ENCODE measurements around the gene ADH1A. TPM values are rescaled to one million over a fixed set of nuclear protein-coding genes. Genes with fewer than 3 reads are reported as not detected.
"Not testable (repeated sequence)": the region's sequence is repeated elsewhere in the genome, so short reads cannot be mapped to it uniquely, and the experiment has no call there.

The ADH1A gene
- total and polyA plus RNA-seq, 9 of the 15 experiments (the other 6 are each of a cell fraction or from before 2014, with no cell fraction given), result not detected

DNA sequence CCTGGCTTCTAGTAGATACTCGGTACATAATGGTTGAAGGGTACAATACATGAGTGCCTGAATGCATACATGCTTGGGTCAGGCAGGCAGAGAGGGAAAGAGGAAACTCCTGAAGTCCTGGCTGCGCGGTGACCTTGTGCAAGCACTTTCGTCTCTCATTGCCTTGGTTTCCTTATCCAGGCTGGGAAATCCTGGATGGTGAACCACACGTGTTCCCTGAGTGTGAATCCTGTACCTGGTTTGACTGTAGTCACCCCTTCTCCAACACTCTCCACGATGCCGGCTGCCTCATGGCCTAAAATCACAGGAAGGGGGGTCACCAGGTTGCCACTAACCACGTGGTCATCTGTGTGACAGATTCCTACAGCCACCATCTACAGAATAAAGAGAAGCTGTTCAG is 27.0 kb upstream of the ADH1A start:
- H3K27ac ChIP-seq (ENCODE audit: extremely low read depth, low read depth, low read length); CTCF ChIA-PET (ENCODE audit: low intra/inter-chr PET ratio); H3K79me2 ChIP-seq (ENCODE audit: control insufficient read depth, insufficient read depth, low read length); H3K36me3 ChIP-seq (ENCODE audit: control insufficient read depth, insufficient read depth, low read length); H3K9me1 ChIP-seq (ENCODE audit: control insufficient read depth, insufficient read depth, low read length); H3K27me3 ChIP-seq (ENCODE audit: control insufficient read depth in 2 of 2, insufficient read depth in 2 of 2, low read length in 2 of 2); H4K20me1 ChIP-seq (replicated peaks; ENCODE audit: control insufficient read depth, insufficient read depth, low read length); H3K9me3 ChIP-seq (replicated peaks; ENCODE audit: control insufficient read depth, insufficient read depth, low read depth, low read length); intact Hi-C loops (cut with micrococcal nuclease); H3K4me3 ChIP-seq; ATAC-seq; H3K9ac ChIP-seq (ENCODE audit: insufficient read depth in 1 of 2, low read depth in 2 of 2, low read length in 2 of 2); POLR2A ChIA-PET; BruUV-seq (replicated peaks); in situ Hi-C loops (cut with MboI); H3K4me2 ChIP-seq (ENCODE audit: insufficient read depth, low read length); FAIRE-seq; H3K4me1 ChIP-seq (replicated peaks in 1 of 2; ENCODE audit: control insufficient read depth in 2 of 2, insufficient read depth in 2 of 2, low read length in 2 of 2); DNase-seq (ENCODE audit: extremely low read depth in 1 of 4, low spot score in 3 of 4): not testable (repeated sequence)
- peak overlapping the region; percentile 48; the same call in 1 of the 2 replicates for H2AFZ ChIP-seq (ENCODE audit: low read depth, low read length)
- WGBS (ENCODE audit: insufficient coverage, low coverage, missing lambda C conversion rate), result 2% methylated on average over 7 of the region's 8 CpGs

- 0% methylated on average over 3 of the region's 3 CpGs for WGBS (ENCODE audit: insufficient coverage, low coverage, missing lambda C conversion rate)
- BruUV-seq (replicated peaks), result no TSS peak
- ATAC-seq (no peak), DNase-seq (ENCODE audit: extremely low read depth in 1 of 4, low spot score in 3 of 4) (no peak), FAIRE-seq (peak; percentile 46)
- Histone ChIP-seq H3K27ac (ENCODE audit: extremely low read depth, low read depth, low read length) (no peak overlapping the region), H3K4me1 (replicated peaks in 1 of 2; ENCODE audit: control insufficient read depth in 2 of 2, insufficient read depth in 2 of 2, low read length in 2 of 2) (no peaks in the 10 kb centered on the region), H3K27me3 (ENCODE audit: control insufficient read depth in 2 of 2, insufficient read depth in 2 of 2, low read length in 2 of 2) (no peaks in the 10 kb centered on the region), H4K20me1 (replicated peaks; ENCODE audit: control insufficient read depth, insufficient read depth, low read length) (no peaks in the 10 kb centered on the region), H3K9ac (ENCODE audit: insufficient read depth in 1 of 2, low read depth in 2 of 2, low read length in 2 of 2) (no peak overlapping the region), H3K9me1 (ENCODE audit: control insufficient read depth, insufficient read depth, low read length) (no peaks in the 10 kb centered on the region), H3K4me2 (ENCODE audit: insufficient read depth, low read length) (no peak overlapping the region), H2AFZ (ENCODE audit: low read depth, low read length) (peak overlapping the region; percentile 48; the same call in 1 of the 2 replicates), H3K79me2 (ENCODE audit: control insufficient read depth, insufficient read depth, low read length) (no peaks in the 10 kb centered on the region), H3K9me3 (replicated peaks; ENCODE audit: control insufficient read depth, insufficient read depth, low read depth, low read length) (no peaks in the 10 kb centered on the region), H3K4me3 (no peak overlapping the region), H3K36me3 (ENCODE audit: control insufficient read depth, insufficient read depth, low read length) (no peaks in the 10 kb centered on the region)
- CTCF ChIA-PET (ENCODE audit: low intra/inter-chr PET ratio), result no interaction called here
- intact Hi-C loops (cut with micrococcal nuclease) (no loop called here), in situ Hi-C loops (cut with MboI) (no loop called here)
- POLR2A ChIA-PET, result no interaction called here
- TF ChIP-seq CBFA2T3 (IDR thresholded peaks at IDR 0.05) (no peak), TARDBP (IDR thresholded peaks at IDR 0.05) (no peak), ZNF780A (CRISPR knock-in tag; IDR thresholded peaks at IDR 0.05) (no peak), ZNF134 (CRISPR knock-in tag; conservative IDR thresholded peaks at IDR 0.05) (no peak), NR4A1 (CRISPR knock-in tag; IDR thresholded peaks at IDR 0.05) (no peak), NR4A1 (tag; IDR thresholded peaks at IDR 0.05) (no peak), ZNF282 (CRISPR knock-in tag; IDR thresholded peaks at IDR 0.05) (no peak), MNT (conservative IDR thresholded peaks at IDR 0.05) (no peak)
These were observed 26.6 kb upstream of the ADH1A start for GRCh38 chr4:99317354-99317753.
